ENCODE data around the gene SLC25A48. TPM values are rescaled to one million over a fixed set of nuclear protein-coding genes. Genes with fewer than 3 reads are reported as not detected.
"Not testable (repeated sequence)": the region's sequence is repeated elsewhere in the genome, so short reads cannot be mapped to it uniquely, and the experiment has no call there.

SLC25A48 gene
- total and polyA plus RNA-seq, 9 donors: 1.4 TPM; not detected in 8

DNA sequence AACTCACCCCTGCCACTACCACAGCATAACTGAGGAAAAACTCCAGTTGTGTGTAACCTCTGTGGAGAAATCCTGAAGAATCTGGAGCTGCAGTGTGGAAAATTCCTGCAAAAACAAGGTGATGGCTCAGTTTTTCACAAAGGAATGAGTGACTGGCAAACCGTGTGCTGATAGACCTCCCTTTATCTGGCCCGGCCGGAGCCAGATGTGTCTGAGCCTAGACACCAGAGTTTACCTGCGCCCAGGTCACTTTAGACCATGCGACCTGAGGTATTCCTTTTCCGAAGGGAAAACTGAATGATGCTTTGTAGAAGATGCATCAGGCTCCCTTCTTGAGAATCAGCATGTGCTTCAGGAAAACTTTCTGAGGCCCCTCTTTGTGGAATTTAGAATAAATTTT, 16.2 kb downstream of the SLC25A48 start:
- Histone ChIP-seq H3K4me1 (ENCODE audit: insufficient read depth) (no peaks in the 10 kb centered on the region), H3K9me3 (no peaks in the 10 kb centered on the region), H3K27ac (no peak overlapping the region), H3K4me3 (no peak overlapping the region), H3K36me3 (no peaks in the 10 kb centered on the region), H3K27me3 (no peaks in the 10 kb centered on the region)
- WGBS, 3 donors: 87 to 88% (median 88%) methylated on average over 6 of the region's 6 CpGs
- DNase-seq: no peak
- TF ChIP-seq CTCF (IDR thresholded peaks at IDR 0.05): no peak
- no peak for TF ChIP-seq POLR2A (IDR thresholded peaks at IDR 0.05)
- intact Hi-C loops (cut with DNase I): no loop called here

DNA sequence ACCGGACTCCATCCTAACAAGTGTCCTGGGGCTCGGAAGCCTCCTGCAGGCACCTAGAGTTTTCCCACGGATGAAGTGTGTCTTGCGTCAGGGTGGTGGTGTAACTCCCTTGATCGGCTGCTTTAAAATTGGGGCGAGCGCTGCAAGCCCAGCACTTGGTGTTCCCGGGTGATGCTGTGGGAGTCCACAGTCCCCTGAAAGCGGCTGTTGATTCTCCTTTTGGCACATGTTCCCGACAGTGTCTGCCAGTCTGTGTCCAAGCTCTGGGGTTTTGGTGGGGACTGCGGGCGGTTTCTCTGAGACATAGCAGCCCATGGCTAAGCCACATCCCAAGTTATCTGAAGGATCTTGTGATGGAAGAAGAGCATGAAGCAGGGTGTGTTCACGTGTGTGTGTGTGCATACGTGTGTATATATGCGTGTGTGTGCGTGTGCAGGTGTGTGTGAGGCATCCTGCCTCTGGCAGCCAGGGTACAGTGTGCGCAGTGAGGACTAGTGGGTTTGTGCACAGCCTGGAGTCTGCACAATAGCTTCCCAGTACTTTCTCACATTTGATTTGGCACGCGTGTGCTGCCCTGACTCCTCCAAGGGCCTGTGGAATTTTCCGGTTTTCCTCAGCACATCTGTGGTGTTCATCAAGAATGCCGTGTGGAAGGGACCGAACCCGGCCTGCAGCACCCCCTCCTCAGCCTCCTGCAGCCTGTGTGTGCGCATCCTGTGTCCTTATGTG, 16.9 kb downstream of the SLC25A48 start:
- 79 to 83% (median 80%) methylated on average over 24 of the region's 24 CpGs for WGBS, 3 donors
- TF ChIP-seq CTCF (IDR thresholded peaks at IDR 0.05) (no peak), POLR2A (IDR thresholded peaks at IDR 0.05) (no peak), EP300 (IDR thresholded peaks at IDR 0.05) (no peak)
- Histone ChIP-seq H3K4me3 (no peak overlapping the region), H3K4me1 (ENCODE audit: insufficient read depth) (no peaks in the 10 kb centered on the region), H3K27ac (no peak overlapping the region), H3K27me3 (no peaks in the 10 kb centered on the region), H3K9me3 (no peaks in the 10 kb centered on the region), H3K36me3 (no peaks in the 10 kb centered on the region)
- no peak for DNase-seq
- intact Hi-C loops (cut with DNase I): no loop called here

DNA sequence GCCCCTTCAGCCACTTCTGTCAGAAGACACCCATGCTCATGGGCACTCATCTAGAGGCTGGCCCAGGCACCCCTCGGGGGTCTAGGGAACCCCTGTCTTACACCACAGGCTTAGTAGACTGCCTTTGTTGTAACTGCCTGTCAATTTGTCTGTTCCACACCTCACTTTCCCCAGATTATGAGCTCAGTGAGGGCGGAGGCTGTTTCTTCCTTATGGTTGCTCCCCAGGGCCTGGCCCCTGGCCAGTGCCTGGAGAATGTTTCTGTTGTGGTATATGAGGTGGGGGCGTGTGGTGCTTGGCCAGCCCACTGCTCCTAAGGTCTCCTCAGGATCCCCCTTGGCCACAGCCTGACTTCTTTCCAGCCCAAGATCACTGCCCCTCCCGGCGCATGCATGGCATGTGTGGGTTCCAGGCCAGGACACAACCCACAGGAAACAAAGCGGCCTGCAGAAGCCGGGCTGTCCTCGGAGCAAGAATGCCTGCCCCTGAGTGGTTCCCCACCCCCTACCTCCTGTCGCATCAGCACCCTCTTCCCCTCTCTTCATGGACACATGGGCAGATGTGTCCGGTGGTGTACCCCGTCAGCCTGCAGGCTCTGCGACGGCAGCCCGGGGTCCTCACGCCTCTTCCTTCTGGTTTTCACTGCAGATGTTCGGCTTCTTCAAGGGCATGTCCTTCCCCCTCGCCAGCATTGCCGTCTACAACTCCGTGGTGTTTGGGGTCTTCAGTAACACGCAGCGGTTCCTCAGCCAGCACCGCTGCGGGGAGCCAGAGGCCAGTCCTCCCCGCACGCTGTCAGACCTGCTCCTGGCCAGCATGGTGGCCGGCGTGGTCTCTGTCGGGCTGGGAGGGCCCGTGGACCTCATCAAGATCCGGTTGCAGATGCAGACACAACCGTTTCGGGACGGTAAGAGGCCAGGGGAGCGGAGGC, 17.7 kb downstream of the SLC25A48 start:
- intact Hi-C loops (cut with DNase I): no loop called here
- Histone ChIP-seq H3K4me1 (ENCODE audit: insufficient read depth) (no peaks in the 10 kb centered on the region), H3K36me3 (no peaks in the 10 kb centered on the region), H3K27ac (no peak overlapping the region), H3K27me3 (no peaks in the 10 kb centered on the region), H3K9me3 (no peaks in the 10 kb centered on the region), H3K4me3 (no peak overlapping the region)
- TF ChIP-seq EP300 (IDR thresholded peaks at IDR 0.05): no peak
- no peak for TF ChIP-seq CTCF (IDR thresholded peaks at IDR 0.05)
- TF ChIP-seq POLR2A (IDR thresholded peaks at IDR 0.05): no peak
- DNase-seq: no peak
- 86 to 91% (median 87%) methylated on average over 33 to 34 of the region's 34 CpGs for WGBS, 3 donors

DNA sequence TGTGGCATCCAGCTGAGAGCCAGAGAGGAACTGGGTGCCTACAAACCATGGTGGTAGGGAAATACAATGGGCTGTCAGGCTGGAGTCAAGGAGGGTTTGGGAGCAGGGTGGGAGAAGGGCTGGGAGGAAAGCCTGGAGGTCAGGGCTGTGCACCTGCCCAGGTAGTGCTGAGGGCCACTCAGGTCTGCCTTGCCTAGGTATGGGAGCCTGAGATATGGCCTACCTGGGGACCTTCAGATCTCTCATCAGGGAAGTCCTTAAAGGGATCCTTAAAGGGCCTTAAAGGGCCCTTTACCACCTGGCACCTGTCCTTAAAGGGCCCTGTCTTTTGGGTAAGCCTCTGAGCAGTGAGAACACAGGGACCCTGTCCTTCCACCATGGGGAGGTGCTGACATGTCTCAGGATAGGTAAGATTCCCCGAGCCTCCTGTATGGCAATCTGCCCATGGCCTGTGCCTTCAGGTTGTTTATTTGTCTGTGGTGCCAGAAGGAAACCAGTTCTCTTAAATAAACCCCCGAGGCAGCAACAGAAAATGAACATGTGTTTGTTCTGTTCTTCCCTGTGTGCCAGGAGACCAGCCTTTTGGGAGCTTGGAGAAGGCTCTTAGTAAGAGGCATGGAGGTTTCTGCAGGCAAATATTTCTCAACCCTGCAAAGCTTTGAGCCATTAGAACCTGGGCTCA, 23.3 kb downstream of the SLC25A48 start:
- TF ChIP-seq CTCF (IDR thresholded peaks at IDR 0.05): no peak
- no peak for TF ChIP-seq POLR2A (IDR thresholded peaks at IDR 0.05)
- no peak for TF ChIP-seq EP300 (IDR thresholded peaks at IDR 0.05)
- H3K27me3 ChIP-seq: no peaks in the 10 kb centered on the region
- no peak for DNase-seq
- H3K4me1 ChIP-seq (ENCODE audit: insufficient read depth): no peaks in the 10 kb centered on the region
- intact Hi-C loops (cut with DNase I): no loop called here
- 60 to 86% (median 70%) methylated on average over 2 of the region's 2 CpGs for WGBS, 3 donors
- H3K9me3 ChIP-seq: no peaks in the 10 kb centered on the region
- H3K36me3 ChIP-seq: no peaks in the 10 kb centered on the region
- H3K4me3 ChIP-seq: no peak overlapping the region
- no peak overlapping the region for H3K27ac ChIP-seq

GRCh38 chr5:135859186-135859585, 24.7 kb downstream of the SLC25A48 start:
- H3K36me3 ChIP-seq; H3K4me1 ChIP-seq (ENCODE audit: insufficient read depth); intact Hi-C loops (cut with DNase I); H3K27ac ChIP-seq; DNase-seq; H3K9me3 ChIP-seq; H3K27me3 ChIP-seq; H3K4me3 ChIP-seq: not testable (repeated sequence)
- 42 to 60% (median 54%) methylated on average over 3 of the region's 3 CpGs for WGBS, 3 donors

Data from ovary (tissue), 9 donors.